Left lung (tissue), 14 donors: Measurements from ENCODE around the gene MXRA7. TPM values are rescaled to one million over a fixed set of nuclear protein-coding genes. Genes with fewer than 3 reads are reported as not detected.
A peak's percentile ranks its signal among the peaks of the same experiment; 100 is the strongest.

Experiments used
- ATAC-seq: fragments of 200-7000 bp; cut with Tn5 transposase; one replicate; pipeline ENCODE4 v1.9.1; 2020; ENCODE audit warnings: moderate library complexity
- DNase-seq, 4 donors: peaks; one replicate each; pipeline ENCODE4 v3.0.0-alpha.2; 2013 to 2020
- H3K27ac ChIP-seq, 2 donors: fragments of 200-600 bp; sonication (generic) in 1 of 2; one replicate each; pipeline versions ENCODE4 v1.5.0 to v1.8.0; 2020 to 2021
- H3K27me3 ChIP-seq, 2 donors: fragments of 200-600 bp; sonication (generic) in 1 of 2; one replicate each; pipeline versions ENCODE4 v1.5.0 to v1.8.0; 2020 to 2021
- H3K36me3 ChIP-seq, 2 donors: fragments of 200-600 bp; sonication (generic) in 1 of 2; one replicate each; pipeline versions ENCODE4 v1.5.0 to v1.8.0; 2020 to 2021
- H3K4me1 ChIP-seq, 2 donors: fragments of 200-600 bp; one replicate each; pipeline ENCODE4 v1.8.0; 2021
- H3K4me3 ChIP-seq, 2 donors: fragments of 200-600 bp; sonication (generic) in 1 of 2; one replicate each; pipeline versions ENCODE4 v1.5.0 to v1.8.0; 2020 to 2021; ENCODE audit warnings: mild to moderate bottlenecking in 1 of 2
- H3K9me3 ChIP-seq, 2 donors: fragments of 200-600 bp; sonication (generic) in 1 of 2; one replicate each; pipeline versions ENCODE4 v1.5.0 to v1.8.0; 2020 to 2021
- CTCF ChIP-seq, 2 donors: fragments of 200-600 bp; sonication (generic) in 1 of 2; IDR thresholded peaks; one replicate each; pipeline versions ENCODE4 v1.5.0 to v1.8.0; 2021; ENCODE audit warnings: antibody characterized with exemption in 2 of 2
- intact Hi-C, 2 donors: fragments of 100-400 bp; cut with DNase I; formaldehyde crosslinking; loops; one replicate each; pipeline versions ENCODE4 v1.11.2 to v1.14.2; 2022
- long read RNA-seq, 12 donors: library from polyadenylated mRNA in 2 of 12; unstranded in 2 of 12; transcript quantifications; one replicate each; pipeline ENCODE4 v2.0.0 and lab custom pipeline, GENCODE V29; 2019 to 2026
- polyA plus RNA-seq, 6 donors: library from polyadenylated mRNA; unstranded; fragments of 120-200 nt; gene quantifications; one replicate each; pipeline ENCODE4 v1.2.1, GENCODE V29; 2013; ENCODE audit not compliant: insufficient read length in 6 of 6
- total RNA-seq, 2 donors: library from RNA; stranded (reverse); fragmentation: NEBNext Ultra II Directional; extraction: Animal tissue kit (Norgen Biotek cat#: 25700); gene quantifications; one replicate each; pipeline ENCODE4 v1.2.1, GENCODE V29; 2021
- donor health status: DM: no; HTN: yes; CAD: no.
- donor health status: DM: no; HTN: no; CAD: no.

The MXRA7 gene
- total RNA-seq (100 to 1,000 TPM in 1 of 2 donors, 10 to 100 TPM in 1; 83.2 to 211 TPM), polyA plus RNA-seq (100 to 1,000 TPM in 1 of 6 donors, 10 to 100 TPM in 5; 71.5 to 110 (median 88.2) TPM)
- long read RNA-seq, donor 1, full-length matches to known transcripts: 52 of 52 reads
- long read RNA-seq, donor 1, partial matches to known transcripts: 0 of 52 reads
- long read RNA-seq, donor 1, other reads (novel, unspliced or antisense): 0 of 52 reads
- long read RNA-seq, donor 2, full-length matches to known transcripts: 62 of 62 reads
- long read RNA-seq, donor 2, partial matches to known transcripts: 0 of 62 reads
- long read RNA-seq, donor 2, other reads (novel, unspliced or antisense): 0 of 62 reads
- long read RNA-seq, donor 3, full-length matches to known transcripts: 67 of 67 reads
- long read RNA-seq, donor 3, partial matches to known transcripts: 0 of 67 reads
- long read RNA-seq, donor 3, other reads (novel, unspliced or antisense): 0 of 67 reads
- long read RNA-seq, donor 4, full-length matches to known transcripts: 5 of 14 reads
- long read RNA-seq, donor 4, partial matches to known transcripts: 1 of 14 reads
- long read RNA-seq, donor 4, other reads (novel, unspliced or antisense): 8 of 14 reads
- long read RNA-seq, donor 5, full-length matches to known transcripts: 38 of 45 reads
- long read RNA-seq, donor 5, partial matches to known transcripts: 7 of 45 reads
- long read RNA-seq, donor 5, other reads (novel, unspliced or antisense): 0 of 45 reads
- long read RNA-seq, donor 6, full-length matches to known transcripts: 39 of 39 reads
- long read RNA-seq, donor 6, partial matches to known transcripts: 0 of 39 reads
- long read RNA-seq, donor 6, other reads (novel, unspliced or antisense): 0 of 39 reads
- long read RNA-seq, donor 7, full-length matches to known transcripts: 24 of 24 reads
- long read RNA-seq, donor 7, partial matches to known transcripts: 0 of 24 reads
- long read RNA-seq, donor 7, other reads (novel, unspliced or antisense): 0 of 24 reads
- long read RNA-seq, donor 8, full-length matches to known transcripts: 29 of 29 reads
- long read RNA-seq, donor 8, partial matches to known transcripts: 0 of 29 reads
- long read RNA-seq, donor 8, other reads (novel, unspliced or antisense): 0 of 29 reads
- long read RNA-seq, donor 9, partial matches to known transcripts: 0 of 1 reads
- long read RNA-seq, donor 9, other reads (novel, unspliced or antisense): 0 of 1 reads
- long read RNA-seq, donor 10, partial matches to known transcripts: 1 of 2 reads
- long read RNA-seq, donor 10, other reads (novel, unspliced or antisense): 0 of 2 reads
- long read RNA-seq, donor 11: 0 reads
- long read RNA-seq, donor 12, full-length matches to known transcripts: 37 of 37 reads
- long read RNA-seq, donor 12, partial matches to known transcripts: 0 of 37 reads
- long read RNA-seq, donor 12, other reads (novel, unspliced or antisense): 0 of 37 reads

GRCh38 chr17:76710863-76711611, at the start of gene MXRA7:
Gene MXRA7 (minus strand): TSS chr17:76710965. CDS start chr17:76710946, 19 bp downstream.
- H3K4me1 ChIP-seq: peaks cover 35 to 63% of the 10 kb centered on the region in 2 donors
- H3K9me3 ChIP-seq: no peaks in the 10 kb centered on the region
- intact Hi-C loops: loop anchor here in 1 of 2 donors (10.0 kb wide), 1 partner anchor 156 kb away; no protein-coding TSS in a partner anchor
- no peak for TF ChIP-seq CTCF (IDR thresholded peaks at IDR 0.05)
- H3K36me3 ChIP-seq: peaks cover 0 to 30% of the 10 kb centered on the region in 2 donors
- peak within 1 kb of the TSS; percentile 67 to 88 for H3K27ac ChIP-seq
- peak within 1 kb of the TSS; percentile 51 to 80 for H3K4me3 ChIP-seq
- H3K27me3 ChIP-seq: peaks cover 0 to 6% of the 10 kb centered on the region in 2 donors
- ATAC-seq (peak; percentile 71), DNase-seq (peak in 3 of 4 donors; percentile 76 to 87 (median 76))

GRCh38 chr17:76758570-76758969, 47.8 kb upstream of the MXRA7 start:
- no peak for ATAC-seq
- Histone ChIP-seq H3K9me3 (no peaks in the 10 kb centered on the region), H3K27me3 (no peaks in the 10 kb centered on the region), H3K4me1 (no peaks in the 10 kb centered on the region), H3K4me3 (no peak overlapping the region), H3K27ac (no peak overlapping the region), H3K36me3 (peaks cover 0 to 69% of the 10 kb centered on the region in 2 donors)
- intact Hi-C loops: no loop called here
- DNase-seq: no peak
- TF ChIP-seq CTCF (IDR thresholded peaks at IDR 0.05): no peak

- Histone ChIP-seq H3K27me3 (no peaks in the 10 kb centered on the region), H3K9me3 (no peaks in the 10 kb centered on the region), H3K4me3 (no peak overlapping the region), H3K36me3 (peaks cover 0 to 76% of the 10 kb centered on the region in 2 donors), H3K27ac (no peak overlapping the region), H3K4me1 (no peaks in the 10 kb centered on the region)
- TF ChIP-seq CTCF (IDR thresholded peaks at IDR 0.05): no peak
- ATAC-seq: no peak
- intact Hi-C loops: no loop called here
- DNase-seq: no peak
Measured at GRCh38 chr17:76757256-76757655, 46.5 kb upstream of the MXRA7 start.

- intact Hi-C loops: no loop called here
- no peak for TF ChIP-seq CTCF (IDR thresholded peaks at IDR 0.05)
- Histone ChIP-seq H3K36me3 (peaks cover 0 to 64% of the 10 kb centered on the region in 2 donors), H3K27me3 (no peaks in the 10 kb centered on the region), H3K4me3 (no peak overlapping the region), H3K27ac (no peak overlapping the region), H3K4me1 (no peaks in the 10 kb centered on the region), H3K9me3 (no peaks in the 10 kb centered on the region)
- no peak for DNase-seq
- ATAC-seq: no peak
Measured at GRCh38 chr17:76755285-76755684, 44.5 kb upstream of the MXRA7 start.
